ENCODE measurements around the gene AKR1B1.
A peak's percentile ranks its signal among the peaks of the same experiment; 100 is the strongest.

The AKR1B1 gene

GRCh38 chr7:134470864-134471263 lies 12.0 kb upstream of the AKR1B1 start:
- DNase-seq (ENCODE audit: low spot score) = peak; percentile 87
- peak; percentile 77 for FAIRE-seq

DNA sequence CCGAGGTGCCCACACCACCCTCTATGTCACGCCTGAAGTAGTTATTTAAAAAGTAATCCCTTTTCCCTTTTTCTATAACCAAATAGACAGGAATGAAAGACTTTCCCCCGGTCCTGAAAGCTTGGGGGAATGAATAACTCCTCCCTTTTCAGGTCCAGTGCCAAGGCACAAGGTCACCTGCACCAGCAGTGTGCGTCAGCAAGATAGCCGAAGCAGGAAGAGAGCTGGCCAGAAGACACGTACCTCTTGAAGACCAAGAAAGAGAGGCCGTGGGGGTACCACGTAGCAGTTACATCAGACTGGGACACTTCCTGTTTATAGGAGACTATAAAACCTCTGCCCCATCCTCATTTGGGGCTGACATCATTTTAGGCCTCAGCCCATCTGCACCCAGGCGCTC lies 10.7 kb upstream of the AKR1B1 start:
- FAIRE-seq (no peak), DNase-seq (ENCODE audit: low spot score) (no peak)

DNA sequence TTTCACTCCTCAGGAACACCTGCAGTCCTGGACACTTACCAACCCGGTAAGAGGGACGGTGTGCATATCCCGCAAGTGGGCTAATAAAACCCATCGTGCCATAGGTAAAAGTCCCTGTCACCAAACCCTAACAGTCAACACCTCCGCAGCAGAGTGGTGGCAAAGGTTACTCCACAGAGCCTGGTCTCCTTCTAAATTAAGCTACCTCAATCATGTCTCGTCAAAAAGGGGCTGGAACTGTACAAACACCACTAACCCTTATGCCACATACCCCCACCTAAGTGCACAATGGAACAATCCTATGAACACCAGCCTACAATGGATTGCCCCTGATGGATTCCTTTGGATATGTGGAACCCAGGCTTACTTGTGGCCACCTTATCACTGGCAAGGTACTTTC lies 9.6 kb upstream of the AKR1B1 start:
- FAIRE-seq (no peak), DNase-seq (ENCODE audit: low spot score) (no peak)

DNA sequence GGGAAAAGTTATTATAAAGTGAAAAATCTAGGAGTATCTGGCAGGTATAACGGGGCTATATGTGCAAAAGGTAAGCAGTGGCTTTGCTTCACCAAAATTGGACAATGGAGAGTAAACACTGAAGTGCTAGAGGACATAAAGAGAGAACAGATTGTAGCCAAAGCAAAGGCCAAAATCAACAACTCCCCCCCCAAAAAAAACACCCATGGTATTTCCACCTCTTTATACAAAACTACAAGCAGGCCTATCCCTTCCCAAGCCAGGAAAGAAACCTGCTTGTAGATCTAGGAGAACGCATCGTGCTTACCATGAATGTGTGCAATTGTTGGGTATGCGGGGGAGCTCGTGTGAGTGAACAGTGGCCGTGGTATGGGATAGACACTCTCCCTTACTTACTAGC lies 9.2 kb upstream of the AKR1B1 start:
- no peak for DNase-seq (ENCODE audit: low spot score)

DNA sequence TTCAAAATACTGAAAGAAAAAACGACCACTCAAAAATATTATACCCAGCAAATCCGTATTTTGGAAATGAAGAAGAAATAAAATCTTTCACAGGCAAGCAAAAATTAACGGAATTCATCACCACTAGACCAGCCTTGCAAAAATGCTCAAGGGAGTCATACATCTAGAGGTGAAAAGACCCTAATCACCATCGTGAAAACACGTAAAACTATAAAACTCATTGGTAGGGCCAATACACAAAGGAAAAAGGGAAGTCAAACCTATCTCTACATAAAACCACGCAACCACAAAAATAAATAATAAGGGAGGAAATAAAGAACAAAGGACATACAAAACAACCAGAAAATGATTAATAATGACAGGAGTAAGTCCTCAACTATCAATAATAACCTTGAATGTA lies 6.6 kb upstream of the AKR1B1 start:
- FAIRE-seq = no peak
- no peak for DNase-seq (ENCODE audit: low spot score)

More for the DNA sequence above, 9.2 kb upstream of the AKR1B1 start:
- FAIRE-seq = no peak

GRCh38 chr7:134464496-134464895 lies 5.6 kb upstream of the AKR1B1 start:
- FAIRE-seq (peak; percentile 41), DNase-seq (ENCODE audit: low spot score) (no peak)

- DNase-seq (ENCODE audit: low spot score) (no peak), FAIRE-seq (no peak)
Measured at GRCh38 chr7:134463751-134464150, 4.9 kb upstream of the AKR1B1 start.

GRCh38 chr7:134462337-134462925 lies 3.5 kb upstream of the AKR1B1 start:
- peak; percentile 99 for FAIRE-seq

GRCh38 chr7:134461916-134462315 lies 3.0 kb upstream of the AKR1B1 start:
- peak; percentile 87 for DNase-seq (ENCODE audit: low spot score)
- no peak for FAIRE-seq

More at GRCh38 chr7:134462337-134462925, 3.5 kb upstream of the AKR1B1 start:
- peak; percentile 95 for DNase-seq (ENCODE audit: low spot score)

GRCh38 chr7:134459981-134460380 lies 1.1 kb upstream of the AKR1B1 start:
- FAIRE-seq = peak; percentile 93
- DNase-seq (ENCODE audit: low spot score) = peak; percentile 84

- DNase-seq (ENCODE audit: low spot score) (peak; percentile 25), FAIRE-seq (no peak)
Measured at GRCh38 chr7:134458341-134458805, 527 bp downstream of the AKR1B1 start.

DNA sequence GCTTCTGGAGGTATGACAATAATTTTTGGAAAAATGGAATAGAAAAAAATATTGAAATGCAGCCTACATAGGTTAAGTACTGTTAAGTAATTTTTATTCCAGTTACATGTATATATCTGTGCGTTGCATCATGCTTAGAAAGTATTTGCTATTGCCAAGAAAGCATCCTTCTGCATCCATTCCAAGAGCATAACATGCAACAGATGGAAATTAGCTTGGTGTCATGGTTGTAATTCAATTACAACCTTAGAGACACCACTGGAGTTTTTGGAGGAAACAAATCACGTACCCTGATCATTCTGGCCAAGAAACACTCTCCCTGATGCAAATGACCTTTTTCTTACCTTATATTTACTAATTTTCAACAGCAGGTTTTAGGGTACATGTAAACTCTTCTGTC lies 1.7 kb downstream of the AKR1B1 start:
- DNase-seq (ENCODE audit: low spot score) (no peak), FAIRE-seq (no peak)

- no peak for DNase-seq (ENCODE audit: low spot score)
- FAIRE-seq = no peak
Measured at GRCh38 chr7:134454277-134454676, 4.6 kb downstream of the AKR1B1 start.

- peak; percentile 17 for DNase-seq (ENCODE audit: low spot score)
- no peak for FAIRE-seq
Measured at GRCh38 chr7:134453518-134453917, 5.4 kb downstream of the AKR1B1 start.

DNA sequence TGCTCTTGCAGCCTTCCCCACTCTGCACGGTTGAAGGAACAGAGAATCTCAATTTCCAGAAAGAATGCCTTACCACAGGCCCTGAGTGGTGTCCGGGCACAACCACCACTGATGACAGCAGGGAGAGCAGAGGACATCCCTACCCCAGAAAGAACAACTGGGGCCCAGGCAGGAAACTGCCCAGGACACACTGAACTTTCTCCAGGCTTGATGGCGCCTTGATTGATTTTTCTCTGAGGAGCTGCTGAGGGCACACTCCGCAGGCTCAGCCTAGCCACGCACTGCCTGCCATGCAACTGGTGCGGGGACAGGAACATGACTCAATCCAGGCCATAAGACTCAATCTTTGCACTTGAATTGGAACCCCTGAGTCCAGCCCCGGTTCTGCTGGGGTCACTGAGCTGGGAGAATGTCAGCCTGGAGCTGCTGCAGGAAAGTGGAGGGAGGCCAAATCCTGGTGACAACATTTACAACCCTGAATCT lies 5.9 kb downstream of the AKR1B1 start:
- DNase-seq (ENCODE audit: low spot score) = peak; percentile 61
- FAIRE-seq = peak; percentile 71

- peak; percentile 76 for DNase-seq (ENCODE audit: low spot score)
- FAIRE-seq = peak; percentile 70
Measured at GRCh38 chr7:134452419-134452838, 6.5 kb downstream of the AKR1B1 start.

DNA sequence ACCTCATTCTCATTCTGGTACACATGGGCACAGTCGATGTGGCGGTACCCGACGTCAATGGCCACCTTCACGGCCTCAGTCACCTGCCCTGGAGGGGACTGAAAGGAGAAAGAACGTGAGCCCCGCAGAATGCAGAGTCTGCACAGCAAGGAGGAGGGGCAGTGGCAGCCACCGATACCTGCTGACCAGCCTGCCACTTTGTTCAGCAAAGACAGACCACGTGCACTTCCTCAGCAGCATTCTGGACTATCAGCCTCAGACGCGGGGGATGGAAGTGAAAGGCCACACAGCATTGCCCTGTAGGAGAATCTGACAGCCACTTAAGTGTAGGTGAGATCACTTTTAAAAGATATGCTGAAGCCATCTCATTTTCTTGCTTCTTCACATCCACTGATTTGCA lies 7.2 kb downstream of the AKR1B1 start:
- FAIRE-seq = no peak
- no peak for DNase-seq (ENCODE audit: low spot score)

- FAIRE-seq (no peak), DNase-seq (ENCODE audit: low spot score) (no peak)
Measured at GRCh38 chr7:134450294-134451000, 8.5 kb downstream of the AKR1B1 start.

DNA sequence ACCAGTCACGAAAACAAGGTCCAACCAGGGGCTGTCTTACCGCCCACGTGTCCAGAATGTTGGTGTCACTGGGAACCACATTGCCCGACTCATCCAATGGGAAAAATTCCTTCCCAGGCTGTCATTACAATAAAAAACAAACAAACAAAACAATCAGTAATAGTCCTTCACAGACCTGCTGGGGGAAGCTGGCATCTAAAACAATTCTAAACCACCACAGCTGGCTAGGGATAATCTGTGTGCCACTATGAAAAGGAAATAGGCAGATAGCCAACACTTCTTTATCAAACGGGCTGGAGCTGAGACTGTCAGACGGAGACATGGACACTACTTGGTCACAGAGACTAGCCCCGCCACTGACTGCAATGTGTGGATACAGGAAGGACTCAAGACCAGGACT lies 9.2 kb downstream of the AKR1B1 start:
- FAIRE-seq = no peak
- peak; percentile 20 for DNase-seq (ENCODE audit: low spot score)

- peak; percentile 88 for FAIRE-seq
- peak; percentile 89 for DNase-seq (ENCODE audit: low spot score)
Measured at GRCh38 chr7:134448356-134449229, 10.3 kb downstream of the AKR1B1 start.

GRCh38 chr7:134447383-134447782 lies 11.5 kb downstream of the AKR1B1 start:
- no peak for FAIRE-seq
- no peak for DNase-seq (ENCODE audit: low spot score)

- FAIRE-seq (no peak), DNase-seq (ENCODE audit: low spot score) (no peak)
Measured at GRCh38 chr7:134446923-134447322, 12.0 kb downstream of the AKR1B1 start.

All from RCC 7860 (cell line).